Hepatocyte (in vitro differentiated cells): ENCODE results near the gene GARIN3. TPM values are rescaled to one million over a fixed set of nuclear protein-coding genes. Genes with fewer than 3 reads are reported as not detected.

ENCODE experiments used
- DNase-seq: peaks from one replicate; pipeline ENCODE4 v3.0.0-alpha.2; 2016; ENCODE audit warnings: low spot score
- H2AFZ ChIP-seq: fragments of 200-600 bp; sonication (generic); 2 replicates; pipeline ENCODE4 v1.6.0; 2016; ENCODE audit warnings: antibody characterized with exemption, mild to moderate bottlenecking
- H3K27ac ChIP-seq: fragments of 200-600 bp; sonication (generic); 2 replicates; pipeline ENCODE4 v1.5.1; 2016; ENCODE audit warnings: mild to moderate bottlenecking
- H3K27me3 ChIP-seq: fragments of 200-600 bp; sonication (generic); 2 replicates; pipeline ENCODE4 v1.6.1; 2016
- H3K36me3 ChIP-seq: fragments of 200-600 bp; sonication (generic); replicated peaks from 2 replicates; pipeline ENCODE4 v1.5.1; 2016; ENCODE audit warnings: low read depth; ENCODE audit not compliant: insufficient read depth
- H3K4me1 ChIP-seq: fragments of 200-600 bp; sonication (generic); 2 replicates; pipeline ENCODE4 v1.5.1; 2016; ENCODE audit warnings: mild to moderate bottlenecking, moderate library complexity; ENCODE audit not compliant: insufficient read depth
- H3K4me2 ChIP-seq: fragments of 200-600 bp; sonication (generic); 2 replicates; pipeline ENCODE4 v1.6.0; 2016
- H3K4me3 ChIP-seq: fragments of 200-600 bp; sonication (generic); 2 replicates; pipeline ENCODE4 v1.5.1; 2016; ENCODE audit warnings: mild to moderate bottlenecking
- H3K79me2 ChIP-seq: fragments of 200-600 bp; sonication (generic); 2 replicates; pipeline ENCODE4 v1.6.0; 2017; ENCODE audit warnings: mild to moderate bottlenecking
- H3K9me2 ChIP-seq: fragments of 200-600 bp; sonication (generic); replicated peaks from 2 replicates; pipeline ENCODE4 v1.6.0; 2017; ENCODE audit warnings: mild to moderate bottlenecking; ENCODE audit not compliant: insufficient read depth
- H3K9me3 ChIP-seq: fragments of 200-600 bp; sonication (generic); 2 replicates; pipeline ENCODE4 v1.5.1; 2016; ENCODE audit warnings: low read depth, mild to moderate bottlenecking
- H4K20me1 ChIP-seq: fragments of 200-600 bp; sonication (generic); 2 replicates; pipeline ENCODE4 v1.6.0; 2016; ENCODE audit warnings: mild to moderate bottlenecking; ENCODE audit not compliant: insufficient read depth, poor library complexity, severe bottlenecking
- EZH2 ChIP-seq: fragments of 200-600 bp; sonication (generic); IDR thresholded peaks from 2 replicates; pipeline ENCODE4 v1.6.1; 2016; ENCODE audit warnings: antibody characterized with exemption, mild to moderate bottlenecking, borderline replicate concordance
- EZH2phosphoT487 ChIP-seq: fragments of 200-600 bp; sonication (generic); IDR thresholded peaks from one replicate; pipeline ENCODE4 v1.6.1; 2018; ENCODE audit warnings: antibody characterized with exemption, mild to moderate bottlenecking, low read depth, moderate library complexity; ENCODE audit not compliant: unreplicated experiment, severe bottlenecking
- WGBS: methylation state at CpG from one replicate; pipeline ENCODE4 v1.1.6; 2016; ENCODE audit warnings: low lambda C conversion rate; ENCODE audit errors: missing lambda C conversion rate; 5-methylcytosine and 5-hydroxymethylcytosine counted together
- polyA plus RNA-seq: library from polyadenylated mRNA; unstranded; fragments of >200 nt; fragmentation: Nextera tagmentation; extraction: Ambion mirVana; gene quantifications from 2 replicates; pipeline ENCODE4 v1.2.1, GENCODE V29; 2016
- total RNA-seq: library from RNA; depleted of rRNA; stranded (reverse); fragments of >200 nt; gene quantifications from 2 replicates; pipeline ENCODE4 v1.2.3, GENCODE V29; 2014
- TF ChIP-seq, protein P1 (sequence below): fragments of 200-600 bp; sonication (generic); IDR thresholded peaks from 2 replicates; pipeline ENCODE4 v1.5.1; 2016; ENCODE audit warnings: antibody characterized with exemption, mild to moderate bottlenecking; ENCODE audit not compliant: poor library complexity

The GARIN3 gene
- total RNA-seq (not detected in 2 replicates), polyA plus RNA-seq (not detected in 2 replicates)

- Histone ChIP-seq H3K9me3 (no peaks in the 10 kb centered on the region), H2AFZ (no peak within 1 kb of the TSS), H3K9me2 (no peaks in the 10 kb centered on the region), H3K79me2 (no peaks in the 10 kb centered on the region), H3K4me2 (no peak within 1 kb of the TSS), H4K20me1 (no peaks in the 10 kb centered on the region), H3K27me3 (peaks cover 7% of the 10 kb centered on the region), H3K36me3 (no peaks in the 10 kb centered on the region), H3K27ac (no peak within 1 kb of the TSS), H3K4me3 (no peak within 1 kb of the TSS), H3K4me1 (no peaks in the 10 kb centered on the region)
- TF ChIP-seq EZH2phosphoT487 = no peak
- TF ChIP-seq, protein P1, sequence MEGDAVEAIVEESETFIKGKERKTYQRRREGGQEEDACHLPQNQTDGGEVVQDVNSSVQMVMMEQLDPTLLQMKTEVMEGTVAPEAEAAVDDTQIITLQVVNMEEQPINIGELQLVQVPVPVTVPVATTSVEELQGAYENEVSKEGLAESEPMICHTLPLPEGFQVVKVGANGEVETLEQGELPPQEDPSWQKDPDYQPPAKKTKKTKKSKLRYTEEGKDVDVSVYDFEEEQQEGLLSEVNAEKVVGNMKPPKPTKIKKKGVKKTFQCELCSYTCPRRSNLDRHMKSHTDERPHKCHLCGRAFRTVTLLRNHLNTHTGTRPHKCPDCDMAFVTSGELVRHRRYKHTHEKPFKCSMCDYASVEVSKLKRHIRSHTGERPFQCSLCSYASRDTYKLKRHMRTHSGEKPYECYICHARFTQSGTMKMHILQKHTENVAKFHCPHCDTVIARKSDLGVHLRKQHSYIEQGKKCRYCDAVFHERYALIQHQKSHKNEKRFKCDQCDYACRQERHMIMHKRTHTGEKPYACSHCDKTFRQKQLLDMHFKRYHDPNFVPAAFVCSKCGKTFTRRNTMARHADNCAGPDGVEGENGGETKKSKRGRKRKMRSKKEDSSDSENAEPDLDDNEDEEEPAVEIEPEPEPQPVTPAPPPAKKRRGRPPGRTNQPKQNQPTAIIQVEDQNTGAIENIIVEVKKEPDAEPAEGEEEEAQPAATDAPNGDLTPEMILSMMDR = no peak
- TF ChIP-seq EZH2 = no peak
- WGBS = 83% methylated on average over 7 of the region's 7 CpGs
- no peak for DNase-seq
These were observed at the start of gene GARIN3 for GRCh38 chr5:157166214-157167213. GARIN3 (minus strand) TSS chr5:157166264; CDS start chr5:157166168, 96 bp downstream.

DNA sequence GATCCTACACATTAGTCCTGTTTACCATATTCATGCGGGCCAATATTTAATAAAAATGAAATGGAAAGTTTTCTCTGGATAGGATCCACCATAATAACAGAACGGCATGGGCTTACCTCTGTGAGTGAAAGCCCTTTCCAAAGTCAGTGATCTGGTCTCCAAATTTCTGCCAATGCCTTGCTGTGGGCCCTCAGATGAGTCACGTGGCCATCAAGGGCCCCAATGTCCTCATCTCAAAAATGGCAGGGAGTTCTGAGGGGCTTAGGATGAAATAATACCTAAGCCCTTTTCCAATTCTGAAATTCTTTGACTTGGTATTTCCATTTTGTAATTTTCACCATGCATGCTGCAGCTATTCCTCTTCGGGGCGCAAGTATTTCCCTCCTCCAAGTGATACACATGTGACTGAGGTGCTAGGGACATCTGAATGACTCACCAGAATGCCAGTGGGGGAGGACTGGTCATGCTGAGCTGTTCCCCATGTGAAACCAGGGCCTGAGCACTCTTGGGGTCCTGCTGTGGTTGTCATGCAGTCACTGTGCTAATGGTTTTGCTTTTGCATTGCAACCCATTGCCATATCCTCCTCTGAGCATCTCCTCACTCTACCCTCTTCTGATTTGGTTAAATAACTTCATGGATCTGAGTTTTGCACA, 49.6 kb upstream of the GARIN3 start:
- no peak overlapping the region for H3K27ac ChIP-seq
- WGBS = 92% methylated on average over 5 of the region's 5 CpGs
- H2AFZ ChIP-seq = no peak overlapping the region
- no peak overlapping the region for H3K4me3 ChIP-seq
- H3K79me2 ChIP-seq = no peaks in the 10 kb centered on the region
- no peak for TF ChIP-seq EZH2
- TF ChIP-seq, protein P1 = no peak
- no peak for TF ChIP-seq EZH2phosphoT487
- H3K4me1 ChIP-seq = no peaks in the 10 kb centered on the region
- H4K20me1 ChIP-seq = no peaks in the 10 kb centered on the region
- H3K4me2 ChIP-seq = no peak overlapping the region
- DNase-seq = no peak
- no peaks in the 10 kb centered on the region for H3K9me2 ChIP-seq
- H3K9me3 ChIP-seq = no peaks in the 10 kb centered on the region
- no peaks in the 10 kb centered on the region for H3K36me3 ChIP-seq
- H3K27me3 ChIP-seq = no peaks in the 10 kb centered on the region

DNA sequence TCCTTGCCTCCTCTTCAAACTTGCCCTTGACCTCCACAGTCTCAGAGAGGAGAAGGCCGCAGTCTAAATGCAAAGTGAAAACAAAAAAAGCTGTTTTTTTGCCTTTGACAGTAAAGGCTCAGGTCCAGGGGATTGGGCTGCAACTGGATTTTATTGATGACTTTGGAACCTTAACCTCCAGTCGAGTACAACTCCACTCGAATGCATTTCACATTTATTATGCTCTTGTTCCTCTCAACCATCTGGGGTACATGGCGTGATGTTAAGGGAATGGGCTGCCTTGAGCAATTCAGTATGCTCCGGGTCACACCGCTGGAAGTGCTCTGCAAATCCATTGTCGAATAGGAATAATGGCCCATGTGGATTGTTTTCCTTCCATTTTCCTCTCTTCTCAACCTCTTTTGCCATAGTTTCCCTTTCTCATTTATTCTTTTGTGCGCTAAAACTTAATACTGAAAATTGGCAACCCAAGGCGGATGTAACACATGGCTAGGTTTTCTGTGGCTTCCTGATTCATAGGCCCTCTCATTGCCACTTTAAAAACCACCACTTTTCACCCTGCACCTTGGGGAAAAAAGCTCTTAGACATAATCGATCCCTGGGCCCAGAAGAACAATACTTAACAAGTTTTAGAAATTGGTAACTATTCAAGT, 48.9 kb upstream of the GARIN3 start:
- no peak overlapping the region for H3K27ac ChIP-seq
- no peaks in the 10 kb centered on the region for H3K36me3 ChIP-seq
- TF ChIP-seq, protein P1 = no peak
- TF ChIP-seq EZH2phosphoT487 = no peak
- TF ChIP-seq EZH2 = no peak
- H3K27me3 ChIP-seq = no peaks in the 10 kb centered on the region
- H3K4me2 ChIP-seq = no peak overlapping the region
- no peaks in the 10 kb centered on the region for H4K20me1 ChIP-seq
- no peaks in the 10 kb centered on the region for H3K9me3 ChIP-seq
- H3K79me2 ChIP-seq = no peaks in the 10 kb centered on the region
- H3K9me2 ChIP-seq = no peaks in the 10 kb centered on the region
- WGBS = 92% methylated on average over 10 of the region's 10 CpGs
- no peaks in the 10 kb centered on the region for H3K4me1 ChIP-seq
- no peak overlapping the region for H3K4me3 ChIP-seq
- DNase-seq = no peak
- H2AFZ ChIP-seq = no peak overlapping the region
